K562 (cell line): ENCODE data around the gene BCL2L15. TPM values are rescaled to one million over a fixed set of nuclear protein-coding genes. Genes with fewer than 3 reads are reported as not detected.

Experiments used
- HINFP ChIP-seq: fragments of 450-650 bp; conservative IDR thresholded peaks from 2 replicates; pipeline ENCODE4 v1.6.1; 2016; ENCODE audit warnings: missing genetic modification characterization, low read depth, mild to moderate bottlenecking, control low read depth, missing compliant biosample characterization
- HLTF ChIP-seq: fragments of 450-650 bp; IDR thresholded peaks from 2 replicates; pipeline ENCODE4 v1.6.1; 2016
- MEIS2 ChIP-seq: fragments of 450-650 bp; IDR thresholded peaks from 2 replicates; pipeline ENCODE4 v1.6.1; 2014; ENCODE audit warnings: mild to moderate bottlenecking; ENCODE audit not compliant: partially characterized antibody
- SMARCE1 ChIP-seq: fragments of 450-650 bp; IDR thresholded peaks from 2 replicates; pipeline ENCODE4 v1.7.1; 2016; ENCODE audit warnings: mild to moderate bottlenecking
- TCF7L2 ChIP-seq: fragments of 150-350 bp; IDR thresholded peaks from 2 replicates; pipeline ENCODE4 v1.6.1; 2016; ENCODE audit warnings: low read depth, mild to moderate bottlenecking, low read length, moderate library complexity
- USF2 ChIP-seq: sonication (generic); formaldehyde crosslinking; IDR thresholded peaks from 2 replicates; pipeline ENCODE4 v1.5.0; 2020; ENCODE audit warnings: missing genetic modification reagents
- ZNF644 ChIP-seq: fragments of 200-800 bp; sonication (Bioruptor generic); IDR thresholded peaks from 2 replicates; pipeline ENCODE4 v1.6.1; 2016; ENCODE audit warnings: low read depth, missing genetic modification characterization, missing compliant biosample characterization
- polyA plus RNA-seq, 8 experiments: library from polyadenylated mRNA; depleted of rRNA in 4 of 8; stranded (reverse) in 5 of 8; unstranded in 3 of 8; fragments of >200 nt; fragmentation: Nextera tagmentation in 2 of 8; fragmentation: Illumina TruSeq in 1 of 8; extraction: Ambion mirVana in 2 of 8; extraction: Trizol in 1 of 8; gene quantifications; 2 replicates each; pipeline versions ENCODE4 v1.2.1 to v1.2.3, GENCODE V29; 2011 to 2014; ENCODE audit warnings: inconsistent platforms in 1 of 8, missing spikeins in 1 of 8
- total RNA-seq, 7 experiments: library from RNA; depleted of rRNA in 6 of 7; stranded (reverse); fragments of >200 nt in 6 of 7; fragmentation: Illumina TruSeq in 2 of 7; extraction: Trizol in 2 of 7; gene quantifications; 2 replicates each; pipeline versions ENCODE4 v1.2.1 to v1.2.3, GENCODE V29; 2011 to 2021; ENCODE audit warnings: low replicate concordance in 1 of 7

The BCL2L15 gene
- total and polyA plus RNA-seq, 9 of the 15 experiments (the other 6 are each of a cell fraction or from before 2014, with no cell fraction given): 0.06 to 0.42 (median 0.28) TPM; not detected in 1

DNA sequence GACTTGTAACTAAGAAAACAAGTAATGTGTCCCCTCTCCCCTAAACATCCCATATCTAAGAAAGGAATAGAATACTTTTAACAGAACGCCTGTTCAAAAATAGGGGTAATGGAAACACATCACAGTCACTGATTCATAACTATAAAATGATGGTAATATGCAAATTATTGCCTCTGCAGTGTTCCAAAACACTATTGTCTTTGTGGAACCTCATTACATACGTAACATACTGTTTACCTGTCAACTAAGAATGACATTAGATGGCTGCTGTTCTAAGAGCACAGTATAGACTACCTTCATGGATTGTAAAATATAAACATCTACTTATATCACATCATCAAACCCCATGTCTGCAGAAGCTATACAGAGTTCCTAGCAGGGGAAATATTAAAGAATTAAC is 3.4 kb upstream of the BCL2L15 start (continued):
- TF ChIP-seq USF2 (CRISPR knock-in tag) (no peak), ZNF644 (tag) (no peak), HINFP (tag) (no peak), TCF7L2 (no peak), HLTF (no peak), SMARCE1 (no peak), MEIS2 (no peak)
